DOHH2 (cell line): ENCODE measurements around the gene ARFGEF3.

Source experiments
- CTCF ChIP-seq: fragments of 200-600 bp; sonication (generic); IDR thresholded peaks from one replicate; pipeline ENCODE4 v1.5.1; 2014; ENCODE audit warnings: antibody characterized with exemption, mild to moderate bottlenecking, low read depth, low read length; ENCODE audit not compliant: poor library complexity, severe bottlenecking
- EZH2phosphoT487 ChIP-seq: fragments of 200-600 bp; sonication (generic); IDR thresholded peaks from 2 replicates; pipeline ENCODE4 v1.6.1; 2017; ENCODE audit warnings: borderline replicate concordance, mild to moderate bottlenecking, antibody characterized with exemption, low read length, moderate library complexity, mixed read lengths

DNA sequence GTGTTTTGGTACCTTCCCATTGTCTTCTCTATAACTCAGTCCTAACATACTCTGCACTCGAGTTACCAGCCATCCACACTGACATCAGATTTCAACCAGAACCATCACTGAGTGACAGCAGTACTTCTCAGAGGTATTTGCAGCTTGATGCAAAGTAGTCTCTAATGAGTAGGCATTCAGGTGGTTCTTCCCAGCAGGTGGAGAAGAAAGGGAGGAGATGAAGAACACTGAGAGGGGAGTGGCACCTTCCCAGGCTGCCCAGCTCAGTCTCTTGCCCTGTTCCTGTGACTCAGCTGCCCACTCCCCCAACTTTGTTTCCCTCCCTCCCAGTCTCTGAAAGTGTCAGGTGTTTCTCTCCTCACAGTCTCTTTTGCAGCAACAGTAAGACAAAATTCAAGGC lies 177.3 kb downstream of the ARFGEF3 start:
- TF ChIP-seq CTCF, result no peak
- TF ChIP-seq EZH2phosphoT487, result no peak
